K562 (cell line): Measurements from ENCODE around the gene AGMO. TPM values are rescaled to one million over a fixed set of nuclear protein-coding genes. Genes with fewer than 3 reads are reported as not detected.
A peak's percentile ranks its signal among the peaks of the same experiment; 100 is the strongest.

Experiments used
- ATAC-seq: fragments of 200-7000 bp; cut with Tn5 transposase; 3 replicates; pipeline ENCODE4 v1.9.1; 2020; ENCODE audit warnings: moderate library complexity
- BruUV-seq: library from RNA; stranded (reverse); fragments of 400-500 nt; replicated peaks from 2 replicates; lab custom pipeline; 2021; lab: Mats Ljungman, UMichigan
- CTCF ChIA-PET: fragments of 300-600 bp; formaldehyde crosslinking; extraction: SDS; loops from one replicate; lab custom pipeline; 2021; ENCODE audit warnings: low intra/inter-chr PET ratio; lab: Yijun Ruan, JAX
- POLR2A ChIA-PET: fragments of 300-600, 350-650 bp; sonication (Branson Sonifier 250); formaldehyde crosslinking; extraction: SDS; loops from one replicate; lab custom pipeline; 2021; ENCODE audit warnings: antibody characterized with exemption, inconsistent platforms; lab: Yijun Ruan, JAX
- DNase-seq, 4 experiments: peaks; one replicate each; pipeline versions ENCODE4 v3.0.0 to v3.0.0-alpha.2; 2011 to 2018; ENCODE audit warnings: low spot score in 3 of 4, mixed read lengths in 3 of 4; ENCODE audit errors: extremely low read depth in 1 of 4
- FAIRE-seq: peaks from 2 replicates; lab custom pipeline; 2011; peaks lifted over from hg19 to GRCh38; lab: Jason Lieb, UNC
- H2AFZ ChIP-seq: 2 replicates; pipeline ENCODE4 v1.6.0; 2011; ENCODE audit warnings: low read depth, low read length, control low read depth, inconsistent platforms
- H3K27ac ChIP-seq: fragments of 200-600 bp; 3 replicates; pipeline ENCODE4 v1.8.0; 2011; ENCODE audit warnings: low read depth, mild to moderate bottlenecking, control low read depth, inconsistent platforms, low read length, moderate library complexity, mixed read lengths; ENCODE audit errors: extremely low read depth
- H3K27me3 ChIP-seq, 2 experiments: fragments of 300-600 bp in 1 of 2; 2 replicates in 1 of 2; 3 replicates in 1 of 2; pipeline versions ENCODE4 v1.6.0 to v1.8.0; 2011; ENCODE audit warnings: inconsistent platforms in 2 of 2, low read length in 2 of 2, mild to moderate bottlenecking in 1 of 2, mixed read lengths in 1 of 2, moderate library complexity in 1 of 2; ENCODE audit not compliant: control insufficient read depth in 2 of 2, insufficient read depth in 2 of 2
- H3K36me3 ChIP-seq: fragments of 300-600 bp; 3 replicates; pipeline ENCODE4 v1.8.0; 2011; ENCODE audit warnings: mild to moderate bottlenecking, low read length, inconsistent platforms; ENCODE audit not compliant: control insufficient read depth, insufficient read depth
- H3K4me1 ChIP-seq, 2 experiments: fragments of 200-600 bp in 1 of 2; replicated peaks in 1 of 2; 2 replicates in 1 of 2; 3 replicates in 1 of 2; pipeline versions ENCODE4 v1.5.1 to v1.8.0; 2011; ENCODE audit warnings: inconsistent platforms in 2 of 2, low read length in 2 of 2, mild to moderate bottlenecking in 1 of 2, mixed read lengths in 1 of 2, moderate library complexity in 1 of 2; ENCODE audit not compliant: control insufficient read depth in 2 of 2, insufficient read depth in 2 of 2
- H3K4me2 ChIP-seq: 2 replicates; pipeline ENCODE4 v1.6.1; 2011; ENCODE audit warnings: low read length, control low read depth, inconsistent platforms, mixed read lengths; ENCODE audit not compliant: insufficient read depth
- H3K4me3 ChIP-seq: fragments of 200-600 bp; sonication (generic), shearing (Covaris generic); 2 replicates; pipeline ENCODE4 v1.5.1; 2016; ENCODE audit warnings: control low read depth, inconsistent platforms
- H3K79me2 ChIP-seq: fragments of 200-600 bp; 3 replicates; pipeline ENCODE4 v1.8.0; 2011; ENCODE audit warnings: low read length, inconsistent platforms; ENCODE audit not compliant: control insufficient read depth, insufficient read depth
- H3K9ac ChIP-seq, 2 experiments: 2 replicates each; pipeline versions ENCODE4 v1.6.0 to v1.6.1; 2011; ENCODE audit warnings: low read depth in 2 of 2, low read length in 2 of 2, control low read depth in 1 of 2, inconsistent platforms in 1 of 2, mild to moderate bottlenecking in 1 of 2, mixed read lengths in 1 of 2; ENCODE audit not compliant: insufficient read depth in 1 of 2
- H3K9me1 ChIP-seq: one replicate; pipeline ENCODE4 v1.6.0; 2011; ENCODE audit warnings: inconsistent platforms, mild to moderate bottlenecking, low read length, moderate library complexity; ENCODE audit not compliant: control insufficient read depth, insufficient read depth
- H3K9me3 ChIP-seq: replicated peaks from 2 replicates; pipeline ENCODE4 v1.5.1; 2011; ENCODE audit warnings: low read depth, low read length, inconsistent platforms; ENCODE audit not compliant: control insufficient read depth, insufficient read depth
- H4K20me1 ChIP-seq: replicated peaks from 2 replicates; pipeline ENCODE4 v1.6.1; 2011; ENCODE audit warnings: low read length, inconsistent platforms, mixed read lengths; ENCODE audit not compliant: control insufficient read depth, insufficient read depth
- ELF2 ChIP-seq: fragments of 250-450 bp; sonication (Bioruptor Pico); IDR thresholded peaks from 2 replicates; pipeline ENCODE4 v1.5.0; 2021; ENCODE audit warnings: mild to moderate bottlenecking
- EP300 ChIP-seq: IDR thresholded peaks from 2 replicates; pipeline ENCODE4 v1.6.1; 2012; ENCODE audit warnings: low read length, improper control_type of control experiment
- EWSR1 ChIP-seq: fragments of 450-650 bp; IDR thresholded peaks from 2 replicates; pipeline ENCODE4 v1.6.1; 2018; ENCODE audit warnings: borderline replicate concordance, mild to moderate bottlenecking, low read depth, moderate library complexity; ENCODE audit not compliant: partially characterized antibody
- HMGN3 ChIP-seq: IDR thresholded peaks from 2 replicates; pipeline ENCODE4 v1.6.1; 2011; ENCODE audit warnings: borderline replicate concordance, low read depth, mild to moderate bottlenecking, mixed read lengths, low read length; ENCODE audit not compliant: insufficient read length; ENCODE audit errors: extremely low read depth
- MYNN ChIP-seq, 2 experiments: sonication (generic); formaldehyde crosslinking in 1 of 2; IDR thresholded peaks; 2 replicates each; pipeline versions ENCODE4 v1.5.0 to v1.6.1; 2016 to 2020; ENCODE audit warnings: antibody characterized with exemption in 1 of 2, missing genetic modification reagents in 1 of 2
- NFATC3 ChIP-seq: fragments of 450-650 bp; IDR thresholded peaks from 2 replicates; pipeline ENCODE4 v1.6.1; 2017; ENCODE audit warnings: mild to moderate bottlenecking
- NFRKB ChIP-seq: fragments of 450-650 bp; IDR thresholded peaks from 2 replicates; pipeline ENCODE4 v1.6.1; 2016; ENCODE audit warnings: low read depth
- RBM25 ChIP-seq: fragments of 200-400 bp; formaldehyde crosslinking; IDR thresholded peaks from 2 replicates; pipeline ENCODE4 v1.6.1; 2018; ENCODE audit warnings: low read length, low read depth, moderate library complexity; ENCODE audit not compliant: severe bottlenecking
- REST ChIP-seq, 2 experiments: fragments of 450-650 bp; formaldehyde crosslinking in 1 of 2; IDR thresholded peaks; 2 replicates each; pipeline versions ENCODE4 v1.4.0 to v1.6.1; 2014 to 2020; ENCODE audit warnings: mild to moderate bottlenecking in 2 of 2, borderline replicate concordance in 1 of 2, low read depth in 1 of 2
- U2AF1 ChIP-seq: fragments of 200-400 bp; formaldehyde crosslinking; optimal IDR thresholded peaks from 2 replicates; pipeline ENCODE3; 2017; ENCODE audit warnings: mild to moderate bottlenecking, low read depth, low read length, moderate library complexity
- ZNF146 ChIP-seq: IDR thresholded peaks from one replicate; pipeline ENCODE4 v1.6.1; 2018; ENCODE audit warnings: missing compliant biosample characterization; ENCODE audit not compliant: unreplicated experiment
- ZNF449 ChIP-seq: fragments of 250-450 bp; sonication (Bioruptor Pico); IDR thresholded peaks from 2 replicates; pipeline ENCODE4 v1.8.0; 2022; ENCODE audit warnings: moderate library complexity, mild to moderate bottlenecking, inconsistent platforms
- WGBS: fragments of 100-300 bp; shearing (Covaris generic); methylation state at CpG from one replicate; pipeline ENCODE4 v1.1.6; 2016; ENCODE audit warnings: low coverage, mixed read lengths; ENCODE audit not compliant: insufficient coverage; ENCODE audit errors: missing lambda C conversion rate; 5-methylcytosine and 5-hydroxymethylcytosine counted together
- in situ Hi-C: fragments of 300-500 bp; cut with MboI; formaldehyde crosslinking; loops from 4 replicates; pipeline ENCODE4 v1.15.0; 2018; ENCODE audit warnings: inconsistent platforms, mixed read lengths
- intact Hi-C: fragments of 100-400 bp; cut with micrococcal nuclease; formaldehyde crosslinking; loops from 2 replicates; pipeline ENCODE4 v1.14.2; 2022
- polyA plus RNA-seq, 8 experiments: library from polyadenylated mRNA; depleted of rRNA in 4 of 8; stranded (reverse) in 5 of 8; unstranded in 3 of 8; fragments of >200 nt; fragmentation: Nextera tagmentation in 2 of 8; fragmentation: Illumina TruSeq in 1 of 8; extraction: Ambion mirVana in 2 of 8; extraction: Trizol in 1 of 8; gene quantifications; 2 replicates each; pipeline versions ENCODE4 v1.2.1 to v1.2.3, GENCODE V29; 2011 to 2014; ENCODE audit warnings: inconsistent platforms in 1 of 8, missing spikeins in 1 of 8
- total RNA-seq, 7 experiments: library from RNA; depleted of rRNA in 6 of 7; stranded (reverse); fragments of >200 nt in 6 of 7; fragmentation: Illumina TruSeq in 2 of 7; extraction: Trizol in 2 of 7; gene quantifications; 2 replicates each; pipeline versions ENCODE4 v1.2.1 to v1.2.3, GENCODE V29; 2011 to 2021; ENCODE audit warnings: low replicate concordance in 1 of 7

Gene AGMO
- total and polyA plus RNA-seq, 9 of the 15 experiments (the other 6 are each of a cell fraction or from before 2014, with no cell fraction given) = 0.30 to 1.4 (median 0.69) TPM; not detected in 1

GRCh38 chr7:15609287-15609686 is 47.5 kb upstream of the AGMO start:
- H3K4me3 ChIP-seq = no peak overlapping the region
- ChIA-PET POLR2A (no interaction called here), CTCF (no interaction called here)
- ATAC-seq (no peak), FAIRE-seq (no peak), DNase-seq (no peak)
- H3K79me2 ChIP-seq = no peaks in the 10 kb centered on the region
- H3K36me3 ChIP-seq = no peaks in the 10 kb centered on the region
- no peaks in the 10 kb centered on the region for H3K9me1 ChIP-seq
- H4K20me1 ChIP-seq = no peaks in the 10 kb centered on the region
- no peak overlapping the region for H3K4me2 ChIP-seq
- H2AFZ ChIP-seq = peak overlapping the region; percentile 42; the same call in 1 of the 2 replicates
- in situ Hi-C loops (no loop called here), intact Hi-C loops (loop anchor here (10.0 kb wide), 1 partner anchor 456 kb away; no protein-coding TSS in a partner anchor)
- BruUV-seq = no TSS peak
- no peak overlapping the region for H3K9ac ChIP-seq
- 6% methylated on average over 2 of the region's 2 CpGs for WGBS
- no peaks in the 10 kb centered on the region for H3K4me1 ChIP-seq
- no peak overlapping the region for H3K27ac ChIP-seq
- no peaks in the 10 kb centered on the region for H3K27me3 ChIP-seq
- no peaks in the 10 kb centered on the region; the same call in 1 of the 2 replicates for H3K9me3 ChIP-seq
- TF ChIP-seq ZNF146 (CRISPR knock-in tag) (no peak), NFATC3 (no peak), HMGN3 (no peak), ZNF449 (CRISPR knock-in tag) (no peak), RBM25 (no peak), MYNN (IDR thresholded peaks at IDR 0.05) (no peak), MYNN (CRISPR knock-in tag; IDR thresholded peaks at IDR 0.05) (no peak), NFRKB (no peak), U2AF1 (no peak), EP300 (no peak), REST (IDR thresholded peaks at IDR 0.05; ENCODE audit: borderline replicate concordance) (no peak), REST (CRISPR knock-in tag; IDR thresholded peaks at IDR 0.05; ENCODE audit: low read depth) (no peak), ELF2 (CRISPR knock-in tag) (no peak), EWSR1 (no peak)
